ENCODE data around the gene THUMPD2.

The THUMPD2 gene

DNA sequence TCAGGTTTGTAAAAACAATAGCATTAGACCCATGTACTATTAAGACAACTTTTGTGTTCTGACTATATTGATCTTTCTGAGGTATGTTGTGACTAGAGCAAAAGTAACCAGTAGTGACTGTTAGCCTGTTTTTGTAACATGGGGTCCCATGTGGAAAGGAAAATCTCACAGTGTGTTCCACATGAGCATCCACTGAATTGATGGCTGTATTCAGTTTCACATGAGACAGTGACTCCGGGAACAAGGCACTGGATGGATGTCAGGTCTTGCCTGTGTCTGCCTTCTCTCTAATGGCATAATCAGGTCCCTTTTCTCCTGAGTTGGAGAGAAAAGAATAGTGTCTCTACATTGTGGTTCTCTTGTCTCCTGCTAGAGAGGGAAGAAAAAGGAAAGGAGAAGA is 85.8 kb downstream of the THUMPD2 start:
- Histone ChIP-seq H3K27me3 (no peaks in the 10 kb centered on the region), H3K4me3 (ENCODE audit: low read depth in 1 of 2, low read length in 1 of 2) (no peak overlapping the region), H3K9me3 (no peaks in the 10 kb centered on the region), H3K4me1 (ENCODE audit: control insufficient read depth in 1 of 2, insufficient read depth in 1 of 2, low read depth in 1 of 2, low read length in 1 of 2) (no peaks in the 10 kb centered on the region), H3K36me3 (no peaks in the 10 kb centered on the region), H3K27ac (no peak overlapping the region)
- TF ChIP-seq, protein P1, sequence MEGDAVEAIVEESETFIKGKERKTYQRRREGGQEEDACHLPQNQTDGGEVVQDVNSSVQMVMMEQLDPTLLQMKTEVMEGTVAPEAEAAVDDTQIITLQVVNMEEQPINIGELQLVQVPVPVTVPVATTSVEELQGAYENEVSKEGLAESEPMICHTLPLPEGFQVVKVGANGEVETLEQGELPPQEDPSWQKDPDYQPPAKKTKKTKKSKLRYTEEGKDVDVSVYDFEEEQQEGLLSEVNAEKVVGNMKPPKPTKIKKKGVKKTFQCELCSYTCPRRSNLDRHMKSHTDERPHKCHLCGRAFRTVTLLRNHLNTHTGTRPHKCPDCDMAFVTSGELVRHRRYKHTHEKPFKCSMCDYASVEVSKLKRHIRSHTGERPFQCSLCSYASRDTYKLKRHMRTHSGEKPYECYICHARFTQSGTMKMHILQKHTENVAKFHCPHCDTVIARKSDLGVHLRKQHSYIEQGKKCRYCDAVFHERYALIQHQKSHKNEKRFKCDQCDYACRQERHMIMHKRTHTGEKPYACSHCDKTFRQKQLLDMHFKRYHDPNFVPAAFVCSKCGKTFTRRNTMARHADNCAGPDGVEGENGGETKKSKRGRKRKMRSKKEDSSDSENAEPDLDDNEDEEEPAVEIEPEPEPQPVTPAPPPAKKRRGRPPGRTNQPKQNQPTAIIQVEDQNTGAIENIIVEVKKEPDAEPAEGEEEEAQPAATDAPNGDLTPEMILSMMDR (IDR thresholded peaks at IDR 0.05), result no peak

DNA sequence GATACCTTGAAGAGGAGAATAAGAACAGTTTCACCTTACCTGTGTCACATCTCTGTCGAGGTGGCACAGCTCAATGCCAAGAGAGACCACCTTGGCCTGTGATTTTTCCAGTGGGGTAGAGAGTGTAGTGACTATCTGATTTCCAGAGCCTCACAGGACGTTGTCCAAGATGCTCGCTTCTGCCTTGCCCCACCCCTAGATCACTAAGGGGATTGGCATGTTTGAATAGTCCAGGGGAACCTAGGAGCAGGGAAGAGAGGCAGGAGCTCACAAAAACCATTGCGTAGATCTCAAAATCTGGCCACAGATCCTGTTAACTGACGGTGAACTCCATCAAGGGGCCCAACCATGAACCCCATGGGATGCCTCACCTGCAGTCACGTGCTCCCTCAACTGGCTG is 89.2 kb downstream of the THUMPD2 start:
- H3K4me3 ChIP-seq (ENCODE audit: low read depth in 1 of 2, low read length in 1 of 2), result no peak overlapping the region
- no peaks in the 10 kb centered on the region for H3K27me3 ChIP-seq
- no peak overlapping the region for H3K27ac ChIP-seq
- TF ChIP-seq, protein P1 (IDR thresholded peaks at IDR 0.05), result no peak
- no peaks in the 10 kb centered on the region for H3K36me3 ChIP-seq
- no peaks in the 10 kb centered on the region for H3K4me1 ChIP-seq (ENCODE audit: control insufficient read depth in 1 of 2, insufficient read depth in 1 of 2, low read depth in 1 of 2, low read length in 1 of 2)
- no peaks in the 10 kb centered on the region for H3K9me3 ChIP-seq

DNA sequence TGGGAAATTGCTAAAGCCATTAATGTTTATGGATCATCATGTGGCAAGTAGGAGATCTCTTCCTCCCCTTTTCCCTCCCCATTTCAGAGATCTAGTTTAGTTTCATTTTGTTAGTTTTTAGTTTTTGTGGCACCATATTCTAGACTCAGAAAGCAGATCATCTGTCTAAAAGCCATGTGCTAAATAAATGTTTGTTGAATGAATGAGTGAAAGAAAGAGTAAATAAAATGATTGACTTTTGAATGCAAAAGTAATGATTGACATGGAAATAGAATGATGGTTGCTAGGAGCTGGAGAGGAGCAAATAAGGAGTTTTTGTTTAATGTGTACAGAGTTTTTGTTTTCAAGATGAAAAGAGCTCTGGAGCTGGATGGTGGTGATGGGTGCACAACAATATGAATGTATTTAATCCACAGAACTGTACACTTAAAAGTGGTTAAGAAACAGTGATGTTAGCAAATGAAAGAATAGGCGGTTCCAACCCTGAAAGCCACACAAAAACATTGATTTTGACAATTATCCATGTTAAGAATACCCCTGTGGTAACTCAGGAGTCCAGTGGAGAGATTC is 89.7 kb downstream of the THUMPD2 start:
- no peaks in the 10 kb centered on the region for H3K36me3 ChIP-seq
- TF ChIP-seq, protein P1 (IDR thresholded peaks at IDR 0.05), result no peak
- no peaks in the 10 kb centered on the region for H3K27me3 ChIP-seq
- no peaks in the 10 kb centered on the region for H3K9me3 ChIP-seq
- no peaks in the 10 kb centered on the region for H3K4me1 ChIP-seq (ENCODE audit: control insufficient read depth in 1 of 2, insufficient read depth in 1 of 2, low read depth in 1 of 2, low read length in 1 of 2)
- H3K27ac ChIP-seq, result no peak overlapping the region
- no peak overlapping the region for H3K4me3 ChIP-seq (ENCODE audit: low read depth in 1 of 2, low read length in 1 of 2)

DNA sequence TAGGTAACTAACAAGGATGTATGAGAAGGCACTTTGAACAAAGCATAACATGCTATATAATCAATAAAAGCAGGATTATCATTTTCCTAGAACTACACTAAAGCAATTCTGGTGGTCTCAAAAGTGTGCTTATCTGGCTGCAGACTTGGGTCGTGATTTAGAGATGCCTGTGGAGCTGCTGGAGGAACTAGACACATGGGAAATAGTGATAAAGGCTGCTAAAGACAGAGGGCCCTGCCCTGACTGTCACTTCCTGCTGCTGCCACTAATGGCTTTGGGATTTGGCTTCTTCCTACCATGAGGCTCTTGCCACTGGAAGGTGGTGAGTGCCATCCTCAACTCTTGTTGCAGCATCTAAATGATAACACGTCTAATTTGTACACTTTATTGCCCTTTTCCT is 90.9 kb downstream of the THUMPD2 start:
- Histone ChIP-seq H3K27ac (no peak overlapping the region), H3K4me3 (ENCODE audit: low read depth in 1 of 2, low read length in 1 of 2) (no peak overlapping the region), H3K9me3 (no peaks in the 10 kb centered on the region), H3K4me1 (ENCODE audit: control insufficient read depth in 1 of 2, insufficient read depth in 1 of 2, low read depth in 1 of 2, low read length in 1 of 2) (no peaks in the 10 kb centered on the region), H3K27me3 (no peaks in the 10 kb centered on the region), H3K36me3 (no peaks in the 10 kb centered on the region)
- TF ChIP-seq, protein P1 (IDR thresholded peaks at IDR 0.05), result no peak

DNA sequence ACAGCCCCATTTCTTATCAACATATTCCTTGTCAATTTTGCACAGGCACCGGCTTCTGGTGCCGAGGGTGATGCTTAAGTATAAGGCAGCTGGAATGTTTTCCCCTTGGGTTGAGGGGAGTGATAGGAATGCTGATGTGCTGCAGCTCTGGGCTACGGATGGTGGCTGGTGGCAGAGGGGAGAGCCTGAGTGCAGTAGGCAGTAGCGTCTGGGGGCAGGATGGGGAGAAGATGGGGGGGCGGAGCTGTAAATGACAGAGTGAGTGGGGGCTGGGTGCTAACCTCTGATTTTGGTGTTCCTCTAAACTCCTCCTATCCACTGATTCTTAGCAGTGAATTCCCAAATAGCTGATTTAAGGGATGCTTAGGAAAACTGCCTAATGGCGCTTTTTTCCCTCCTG is 92.6 kb downstream of the THUMPD2 start:
- Histone ChIP-seq H3K36me3 (no peaks in the 10 kb centered on the region), H3K27me3 (no peaks in the 10 kb centered on the region), H3K27ac (no peak overlapping the region), H3K4me3 (ENCODE audit: low read depth in 1 of 2, low read length in 1 of 2) (no peak overlapping the region), H3K4me1 (ENCODE audit: control insufficient read depth in 1 of 2, insufficient read depth in 1 of 2, low read depth in 1 of 2, low read length in 1 of 2) (no peaks in the 10 kb centered on the region), H3K9me3 (no peaks in the 10 kb centered on the region)
- TF ChIP-seq, protein P1 (IDR thresholded peaks at IDR 0.05), result no peak
